WTC11 (cell line): Measurements from ENCODE around the gene GNA12. TPM values are rescaled to one million over a fixed set of nuclear protein-coding genes. Genes with fewer than 3 reads are reported as not detected.
A peak's percentile ranks its signal among the peaks of the same experiment; 100 is the strongest.

Source experiments
- ATAC-seq: fragments of 200-7000 bp; cut with Tn5 transposase; 2 replicates; pipeline ENCODE4 v1.10.0; 2021; ENCODE audit warnings: mild to moderate bottlenecking, moderate library complexity
- CTCF ChIA-PET: fragments of 300-600 bp; sonication (Branson Sonifier 250); formaldehyde crosslinking; loops from one replicate; lab custom pipeline; 2021; ENCODE audit warnings: antibody characterized with exemption; lab: Charles Lee
- POLR2A ChIA-PET: fragments of 350-600 bp; sonication (Branson Sonifier 250); formaldehyde crosslinking; loops from one replicate; lab custom pipeline; 2021; ENCODE audit warnings: antibody characterized with exemption; lab: Charles Lee
- DNase-seq: peaks from one replicate; pipeline ENCODE4 v3.0.0; 2021; ENCODE audit warnings: low spot score
- H3K27ac Mint-ChIP-seq: 2 replicates; pipeline ENCODE4 v1.8.0; 2021; ENCODE audit warnings: mixed read lengths
- H3K27me3 Mint-ChIP-seq: 2 replicates; pipeline ENCODE4 v1.8.0; 2021; ENCODE audit warnings: low read depth, mild to moderate bottlenecking, moderate library complexity, mixed read lengths
- H3K36me3 Mint-ChIP-seq: 2 replicates; pipeline ENCODE4 v1.8.0; 2021; ENCODE audit warnings: mixed read lengths
- H3K4me1 Mint-ChIP-seq: 2 replicates; pipeline ENCODE4 v1.8.0; 2022; ENCODE audit warnings: mixed read lengths
- H3K4me3 Mint-ChIP-seq: 2 replicates; pipeline ENCODE4 v1.8.0; 2021; ENCODE audit warnings: mild to moderate bottlenecking, moderate library complexity, mixed read lengths
- H3K9me3 Mint-ChIP-seq: 2 replicates; pipeline ENCODE4 v1.8.0; 2021; ENCODE audit warnings: mixed read lengths
- AR ChIP-seq: fragments of 250-450 bp; sonication (Bioruptor Pico); IDR thresholded peaks from 2 replicates; pipeline ENCODE4 v1.9.0; 2021; ENCODE audit warnings: mild to moderate bottlenecking
- ARID4B ChIP-seq: sonication (generic); formaldehyde crosslinking; IDR thresholded peaks from 2 replicates; pipeline ENCODE4 v1.8.0; 2023; ENCODE audit warnings: missing genetic modification reagents, mild to moderate bottlenecking, borderline replicate concordance
- ATF3 ChIP-seq: sonication (generic); formaldehyde crosslinking; conservative IDR thresholded peaks from 2 replicates; pipeline ENCODE4 v1.8.1; 2022; ENCODE audit warnings: mild to moderate bottlenecking, missing genetic modification reagents
- CREM ChIP-seq: sonication (generic); formaldehyde crosslinking; IDR thresholded peaks from 2 replicates; pipeline ENCODE4 v1.8.1; 2022; ENCODE audit warnings: mild to moderate bottlenecking, missing genetic modification reagents, moderate library complexity
- FOXK1 ChIP-seq: sonication (generic); formaldehyde crosslinking; IDR thresholded peaks from 2 replicates; pipeline ENCODE4 v1.8.0; 2022; ENCODE audit warnings: mild to moderate bottlenecking, moderate library complexity, missing genetic modification reagents
- FOXP1 ChIP-seq: sonication (generic); formaldehyde crosslinking; IDR thresholded peaks from 2 replicates; pipeline ENCODE4 v1.8.0; 2022; ENCODE audit warnings: missing genetic modification reagents, mild to moderate bottlenecking, moderate library complexity, borderline replicate concordance
- GRHL2 ChIP-seq: fragments of 250-450 bp; sonication (Bioruptor Pico); IDR thresholded peaks from 2 replicates; pipeline ENCODE4 v1.8.0; 2022; ENCODE audit warnings: mild to moderate bottlenecking, moderate library complexity; ENCODE audit not compliant: insufficient replicate concordance, severe bottlenecking
- IRF2 ChIP-seq: sonication (generic); formaldehyde crosslinking; IDR thresholded peaks from 2 replicates; pipeline ENCODE4 v1.8.0; 2022; ENCODE audit warnings: low read depth, missing genetic modification reagents, borderline replicate concordance
- JAZF1 ChIP-seq: fragments of 250-450 bp; sonication (Bioruptor Pico); IDR thresholded peaks from 2 replicates; pipeline ENCODE4 v1.9.0; 2021; ENCODE audit warnings: moderate library complexity, mild to moderate bottlenecking, inconsistent platforms
- KAT7 ChIP-seq: sonication (generic); formaldehyde crosslinking; IDR thresholded peaks from 2 replicates; pipeline ENCODE4 v1.8.1; 2023; ENCODE audit warnings: missing genetic modification reagents, mild to moderate bottlenecking, borderline replicate concordance
- NFYB ChIP-seq: sonication (generic); formaldehyde crosslinking; conservative IDR thresholded peaks from 2 replicates; pipeline ENCODE4 v1.8.0; 2022; ENCODE audit warnings: low read depth, missing genetic modification reagents
- PRRX2 ChIP-seq: fragments of 250-450 bp; sonication (Bioruptor Pico); IDR thresholded peaks from 2 replicates; pipeline ENCODE4 v1.8.0; 2021; ENCODE audit warnings: mild to moderate bottlenecking
- ZBTB43 ChIP-seq: sonication (generic); formaldehyde crosslinking; IDR thresholded peaks from 2 replicates; pipeline ENCODE4 v1.8.1; 2023; ENCODE audit warnings: mild to moderate bottlenecking, missing genetic modification reagents
- ZNF121 ChIP-seq: sonication (generic); formaldehyde crosslinking; IDR thresholded peaks from 2 replicates; pipeline ENCODE4 v1.8.0; 2023; ENCODE audit warnings: missing genetic modification reagents
- ZNF671 ChIP-seq: fragments of 250-450 bp; sonication (Bioruptor Pico); IDR thresholded peaks from 2 replicates; pipeline ENCODE4 v1.8.0; 2021; ENCODE audit warnings: mild to moderate bottlenecking
- total RNA-seq: library from RNA; stranded (reverse); gene quantifications from 3 replicates; pipeline ENCODE4 v1.2.3, GENCODE V29; 2021

Gene GNA12
- total RNA-seq, 1 experiment from 2014 or later: 99.6 TPM

GRCh38 chr7:2730846-2731770 lies 113.0 kb downstream of the GNA12 start (continued):
- TF ChIP-seq ARID4B (CRISPR knock-in tag): no peak
- TF ChIP-seq ZBTB43: no peak
- TF ChIP-seq FOXP1: no peak

GRCh38 chr7:2729893-2730716 lies 114.0 kb downstream of the GNA12 start:
- H3K9me3 Mint-ChIP-seq: no peaks in the 10 kb centered on the region
- POLR2A ChIA-PET: no interaction called here
- H3K4me3 Mint-ChIP-seq: no peak overlapping the region
- peaks cover 22% of the 10 kb centered on the region for H3K4me1 Mint-ChIP-seq
- TF ChIP-seq PRRX2 (CRISPR knock-in tag) (no peak), AR (no peak), ZNF671 (CRISPR knock-in tag) (no peak), FOXK1 (CRISPR knock-in tag) (no peak), NFYB (CRISPR knock-in tag) (no peak), KAT7 (CRISPR knock-in tag) (no peak), IRF2 (CRISPR knock-in tag) (no peak), ZNF121 (CRISPR knock-in tag) (no peak), GRHL2 (no peak), ATF3 (CRISPR knock-in tag) (no peak), CREM (no peak), JAZF1 (CRISPR knock-in tag) (no peak)
- CTCF ChIA-PET: interaction anchor here (1.4 to 3.6 kb wide), 4 partner anchors 11 to 163 kb away, joined by 4 to 16 read pairs (median 9); no protein-coding TSS in a partner anchor
- H3K27me3 Mint-ChIP-seq: no peaks in the 10 kb centered on the region
- peak; percentile 9 for DNase-seq
- H3K27ac Mint-ChIP-seq: peak overlapping the region; percentile 76
- ATAC-seq: no peak
- H3K36me3 Mint-ChIP-seq: peaks cover 56% of the 10 kb centered on the region
